LHCN-M2 (cell line): ENCODE results near the gene ACSS3. TPM values are rescaled to one million over a fixed set of nuclear protein-coding genes. Genes with fewer than 3 reads are reported as not detected.
"Not testable (repeated sequence)": the region's sequence is repeated elsewhere in the genome, so short reads cannot be mapped to it uniquely, and the experiment has no call there.

Experiments
- DNase-seq: peaks from one replicate; pipeline ENCODE4 v3.0.0-alpha.2; 2012; ENCODE audit warnings: low read depth
- total RNA-seq: library from RNA; depleted of rRNA; stranded (reverse); fragments of >200 nt; gene quantifications from 2 replicates; pipeline ENCODE4 v1.2.3, GENCODE V29; 2014

Gene ACSS3
- total RNA-seq, 1 experiment from 2014 or later, result 6.8 TPM

DNA sequence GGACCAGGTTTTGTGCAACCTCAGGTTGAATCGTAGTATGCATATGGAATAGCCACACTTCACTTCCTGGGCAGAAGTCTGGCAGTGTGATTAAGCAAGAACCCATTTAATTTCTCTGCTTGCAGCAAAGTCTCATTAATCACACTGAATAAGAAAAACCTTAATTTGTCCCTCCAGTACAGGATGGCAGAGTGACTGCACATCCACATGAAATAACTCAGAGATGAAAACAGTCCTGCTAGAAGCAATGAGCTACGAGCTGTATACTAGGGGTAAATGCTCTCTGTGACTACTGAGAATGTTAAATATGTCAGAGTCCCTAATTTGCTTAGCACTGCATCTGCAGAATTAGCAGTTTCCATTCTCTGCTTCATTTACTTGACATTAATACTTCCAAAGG lies 88.9 kb downstream of the ACSS3 start:
- no peak for DNase-seq

DNA sequence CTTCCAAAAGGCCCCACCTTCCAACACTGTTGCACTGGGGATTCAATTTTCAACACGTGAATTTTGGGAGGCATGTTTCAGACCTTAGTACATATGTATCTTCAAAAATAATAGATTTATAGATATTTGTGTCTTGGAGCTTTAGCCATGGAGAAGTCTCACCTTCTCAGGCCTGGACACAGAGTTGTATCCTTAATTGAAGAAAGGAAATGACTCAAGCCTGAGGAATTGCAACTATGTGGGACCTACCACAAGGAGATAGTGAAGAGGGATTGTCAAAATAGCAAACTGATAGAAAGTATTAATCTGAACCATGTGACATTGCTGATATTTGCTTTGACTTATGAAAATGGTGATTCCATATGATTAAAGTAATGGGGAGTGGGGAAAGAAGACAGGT lies 89.8 kb downstream of the ACSS3 start:
- peak; percentile 35 for DNase-seq

DNA sequence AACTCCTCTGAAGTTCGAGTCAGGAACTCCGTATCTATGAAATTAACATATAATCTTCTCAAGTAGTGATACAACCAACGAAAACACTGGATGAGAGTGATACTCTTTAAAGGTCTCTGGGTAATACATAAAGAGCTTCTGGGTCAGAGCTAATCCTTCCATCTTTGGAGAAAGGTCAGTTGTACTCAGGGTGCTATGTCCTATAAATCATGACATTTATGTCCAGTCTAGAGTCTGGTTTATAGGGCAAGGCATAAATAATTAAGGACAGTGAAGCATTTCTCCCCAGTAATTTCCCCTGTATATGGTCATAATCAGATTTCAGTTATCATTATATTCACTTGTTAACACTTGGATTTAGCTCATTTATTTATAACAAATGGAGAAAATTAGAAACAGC lies 90.6 kb downstream of the ACSS3 start:
- no peak for DNase-seq

DNA sequence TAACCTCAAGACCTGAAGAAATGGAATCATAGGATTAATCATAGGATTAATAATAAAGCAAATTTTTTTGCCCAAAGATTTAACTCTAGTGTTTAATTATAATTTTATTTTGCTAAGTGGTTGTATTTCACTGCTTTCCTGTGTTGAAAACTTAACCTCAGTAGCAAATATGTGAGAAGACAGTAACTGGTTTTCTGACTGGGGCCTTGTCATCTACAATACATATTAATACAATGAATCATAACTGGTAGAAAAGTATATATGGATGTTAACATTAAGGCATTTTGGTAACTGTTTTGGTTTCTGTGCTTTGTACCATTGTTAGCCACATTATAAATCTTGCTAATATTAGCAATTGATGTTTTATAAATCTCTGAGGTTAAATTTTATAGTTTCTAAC lies 92.2 kb downstream of the ACSS3 start:
- DNase-seq, result peak; percentile 35

GRCh38 chr12:81172851-81173250 lies 95.0 kb downstream of the ACSS3 start:
- no peak for DNase-seq

DNA sequence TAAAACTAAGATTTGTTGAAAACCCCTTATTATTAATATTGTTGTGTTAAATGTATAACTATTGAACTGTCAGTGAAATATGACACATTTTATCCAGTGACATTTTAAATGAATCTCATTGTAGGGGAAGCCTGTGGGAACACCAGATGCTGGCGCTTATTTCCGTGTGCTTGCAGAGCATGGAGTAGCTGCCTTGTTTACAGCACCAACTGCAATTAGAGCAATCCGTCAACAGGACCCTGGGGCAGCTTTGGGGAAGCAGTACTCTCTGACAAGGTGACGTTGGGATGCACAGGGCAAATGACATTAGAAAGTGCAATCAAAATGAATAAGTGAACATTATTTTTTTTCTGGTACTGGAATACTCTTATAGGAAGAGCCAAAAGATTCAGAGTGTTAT lies 96.8 kb downstream of the ACSS3 start:
- no peak for DNase-seq

DNA sequence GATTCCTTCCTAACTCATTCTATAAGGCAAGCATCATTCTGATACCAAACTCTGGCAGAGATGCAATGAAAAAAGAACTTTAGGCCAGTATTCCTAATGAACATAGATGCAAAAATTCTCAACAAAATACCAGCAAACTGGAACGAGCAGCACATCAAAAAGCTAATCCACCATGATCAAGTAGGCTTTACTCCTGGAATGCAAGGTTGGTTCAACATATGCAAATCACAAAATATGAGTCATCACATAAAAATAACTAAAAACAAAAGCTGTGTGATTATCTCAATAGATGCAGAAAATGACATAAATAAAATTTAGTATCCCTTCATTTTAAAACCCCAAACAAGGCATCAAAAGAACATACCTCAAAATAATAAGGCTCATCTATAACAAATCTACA lies 98.9 kb downstream of the ACSS3 start:
- DNase-seq, result peak; percentile 19

DNA sequence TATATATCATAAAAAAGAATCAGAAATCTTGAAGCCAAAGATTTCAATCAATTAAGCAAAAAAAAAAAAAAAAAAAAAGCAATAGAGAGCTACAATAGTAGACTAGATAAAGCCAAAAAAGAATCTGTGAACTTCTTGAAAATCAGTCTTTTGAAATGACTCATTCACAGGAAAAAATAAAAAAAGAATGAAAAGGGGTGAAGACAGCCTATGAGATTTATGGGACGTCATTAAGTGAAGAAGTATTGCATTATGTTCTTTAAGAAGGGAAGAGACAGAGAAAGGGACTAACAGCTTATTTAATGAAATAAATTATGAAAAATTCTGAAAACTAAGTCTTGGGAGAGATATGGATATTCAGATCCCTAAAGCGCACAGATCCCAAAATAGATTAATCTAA lies 103.8 kb downstream of the ACSS3 start:
- DNase-seq, result no peak

DNA sequence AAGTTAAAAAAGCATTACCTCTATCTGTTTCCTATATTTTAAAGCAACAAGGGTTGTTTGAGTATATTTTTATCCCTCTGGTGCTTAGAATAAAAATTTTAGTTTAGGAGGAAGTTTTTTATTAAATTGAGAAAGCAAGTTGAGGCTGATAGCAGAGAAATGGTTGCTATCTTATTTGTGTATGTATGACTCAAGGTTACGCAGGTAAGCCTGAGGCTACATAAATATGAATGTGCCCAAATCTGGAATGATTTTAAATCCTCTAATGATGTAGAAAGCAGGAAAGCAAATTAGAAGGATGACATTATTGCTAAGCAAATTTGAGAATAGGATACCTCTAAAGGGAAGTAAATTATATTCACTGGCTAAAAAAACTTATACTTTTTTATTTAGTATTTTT lies 109.8 kb downstream of the ACSS3 start:
- DNase-seq, result no peak

DNA sequence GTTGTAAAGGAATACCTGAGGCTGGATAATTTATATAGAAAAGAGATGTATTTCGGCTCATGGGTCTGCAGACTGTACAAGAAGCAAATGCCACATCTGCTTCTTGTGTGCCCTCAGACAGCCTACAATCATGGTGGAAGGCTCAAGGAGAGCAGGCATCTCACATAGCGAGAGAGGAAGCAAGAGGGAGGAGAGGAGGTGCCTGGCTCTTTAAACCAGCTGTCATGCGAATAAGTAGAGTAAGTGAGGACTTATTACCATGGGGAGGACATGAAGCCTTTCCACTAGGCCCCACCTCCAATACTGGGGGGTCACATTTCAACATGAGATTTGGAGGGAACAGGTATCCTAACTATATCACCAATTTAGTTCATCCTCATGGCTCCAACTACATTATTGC lies 118.7 kb downstream of the ACSS3 start:
- no peak for DNase-seq

GRCh38 chr12:81200561-81200960 lies 122.7 kb downstream of the ACSS3 start:
- DNase-seq, result not testable (repeated sequence)

- no peak for DNase-seq
Observed at GRCh38 chr12:81203671-81204204, 125.9 kb downstream of the ACSS3 start.

GRCh38 chr12:81205416-81205815 lies 127.5 kb downstream of the ACSS3 start:
- no peak for DNase-seq

DNA sequence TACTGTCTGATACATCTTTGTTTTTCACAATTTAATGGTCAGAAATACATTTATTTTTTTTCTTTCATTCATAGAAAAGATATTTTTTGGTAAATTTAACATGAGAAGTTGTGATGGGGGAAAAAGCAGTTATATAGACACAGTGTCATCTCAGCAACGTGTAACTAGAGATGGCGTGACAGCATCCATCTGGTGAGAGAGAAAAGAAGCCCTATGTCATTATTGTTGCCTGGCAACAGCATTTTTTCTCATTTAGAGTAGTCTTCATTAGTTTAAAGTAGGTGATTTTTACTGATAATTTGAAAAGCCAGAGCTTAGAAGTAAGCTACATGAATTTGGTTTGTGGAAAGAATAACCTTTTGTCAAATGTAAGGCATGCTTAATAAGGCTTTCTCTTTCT lies 128.6 kb downstream of the ACSS3 start:
- no peak for DNase-seq

DNA sequence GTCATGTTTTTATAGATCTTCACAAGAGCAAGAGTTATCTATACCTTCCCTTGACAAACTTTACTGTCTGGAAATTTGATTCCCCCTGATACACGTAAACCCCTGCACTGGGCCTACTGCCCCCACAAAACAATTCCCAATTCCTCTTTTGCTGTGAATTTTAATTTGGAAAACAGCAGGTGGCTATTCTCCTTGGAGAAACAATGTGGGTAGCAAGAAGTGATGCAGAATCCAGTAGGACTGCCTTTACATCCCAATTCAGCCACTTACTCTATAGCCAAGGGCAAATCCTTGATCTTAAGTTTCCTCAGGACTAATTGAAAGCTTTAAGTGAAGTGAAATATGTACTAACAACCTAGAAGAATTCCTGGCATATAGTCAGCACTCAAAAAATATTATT lies 129.3 kb downstream of the ACSS3 start:
- no peak for DNase-seq

- DNase-seq, result no peak
Observed at GRCh38 chr12:81207664-81208063, 129.8 kb downstream of the ACSS3 start.

DNA sequence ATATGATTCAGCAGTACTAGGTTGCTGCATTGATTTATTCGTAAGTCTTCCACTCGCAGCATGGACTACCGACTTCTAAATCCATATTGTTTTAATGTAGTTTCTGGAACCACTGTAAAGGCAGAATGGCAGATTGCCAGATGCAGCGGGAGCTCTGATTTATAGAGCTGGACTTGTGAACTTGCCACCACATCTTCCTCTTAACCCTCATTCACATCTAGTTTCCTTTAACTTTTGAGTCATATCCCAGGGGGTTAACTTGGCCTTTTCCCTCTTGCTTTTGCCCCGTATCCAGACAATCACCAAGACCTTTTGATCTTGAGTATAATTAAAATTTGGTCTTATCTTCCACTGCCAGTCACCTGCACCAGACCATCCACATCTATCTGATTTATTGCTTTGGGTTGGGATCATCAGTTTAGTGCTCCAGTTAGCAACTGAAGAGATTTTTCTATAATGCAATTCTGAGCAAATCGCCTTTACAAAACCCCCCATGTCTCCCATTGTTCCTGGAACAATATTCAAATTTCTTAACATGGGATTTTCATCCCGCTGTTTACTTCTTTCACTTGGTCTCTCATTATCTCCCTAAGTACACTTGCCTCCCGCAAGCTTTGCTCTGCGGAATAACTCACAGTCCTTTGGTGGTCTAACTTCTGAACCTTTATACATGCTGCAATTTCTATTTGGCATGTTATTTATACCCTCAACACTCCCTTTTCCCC lies 130.5 kb downstream of the ACSS3 start:
- DNase-seq, result peak; percentile 18

- peak; percentile 7 for DNase-seq
Observed at GRCh38 chr12:81209012-81209411, 131.1 kb downstream of the ACSS3 start.

DNA sequence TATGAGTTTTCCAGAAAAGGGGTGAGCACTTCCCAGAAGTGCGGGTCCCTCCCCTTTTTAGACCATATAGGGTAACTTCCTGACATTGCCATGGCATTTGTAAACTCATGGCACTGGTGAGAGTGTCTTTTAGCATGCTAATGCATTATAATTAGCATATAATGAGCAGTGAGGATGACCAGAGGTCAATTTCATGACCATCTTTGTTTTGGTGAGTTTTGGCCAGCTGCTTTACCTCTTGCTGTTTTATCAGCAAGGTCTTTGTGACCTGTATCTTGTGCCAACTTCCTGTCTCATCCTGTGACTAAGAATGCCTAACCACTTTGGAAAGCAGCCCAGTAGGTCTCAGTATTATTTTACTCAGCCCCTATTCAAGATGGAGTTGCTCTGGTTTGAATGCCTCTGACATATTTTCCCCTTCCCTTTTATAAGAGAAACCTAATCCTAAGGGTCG lies 131.9 kb downstream of the ACSS3 start:
- DNase-seq, result peak; percentile 87

- DNase-seq, result no peak
Observed at GRCh38 chr12:81211306-81211705, 133.4 kb downstream of the ACSS3 start.

DNA sequence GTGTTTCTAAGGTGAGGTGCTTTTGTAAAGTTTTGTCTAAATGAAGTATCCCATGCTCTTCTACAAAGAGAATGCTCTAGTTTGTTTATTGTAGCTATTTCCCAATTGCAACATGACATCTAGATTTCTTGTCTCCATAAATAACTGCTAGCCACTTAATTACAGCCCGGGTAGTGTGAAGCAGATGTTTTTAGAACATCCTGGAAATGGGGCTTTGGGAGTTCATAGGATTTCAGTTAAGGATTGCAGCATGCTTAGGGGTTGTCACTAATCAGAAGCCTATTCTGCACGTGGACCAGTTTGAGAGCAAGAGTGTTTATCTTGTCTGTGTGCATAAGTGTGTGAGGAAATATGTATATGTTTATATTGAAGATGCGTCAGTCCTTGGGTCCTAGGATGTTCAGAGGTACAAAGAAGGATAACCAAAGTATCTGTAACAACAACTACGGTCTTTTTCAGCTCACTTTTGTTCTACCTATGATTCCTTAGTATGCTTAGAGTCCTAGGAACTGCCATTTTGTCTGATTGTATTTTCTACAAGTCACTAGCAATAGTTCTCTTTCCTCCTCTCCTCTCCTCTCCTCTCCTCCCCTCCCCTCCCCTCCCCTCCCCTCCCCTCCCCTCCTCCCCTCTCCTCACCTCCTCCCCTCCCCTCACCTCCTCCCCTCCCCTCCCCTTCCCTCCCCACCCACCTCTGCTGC lies 135.3 kb downstream of the ACSS3 start:
- DNase-seq, result no peak

DNA sequence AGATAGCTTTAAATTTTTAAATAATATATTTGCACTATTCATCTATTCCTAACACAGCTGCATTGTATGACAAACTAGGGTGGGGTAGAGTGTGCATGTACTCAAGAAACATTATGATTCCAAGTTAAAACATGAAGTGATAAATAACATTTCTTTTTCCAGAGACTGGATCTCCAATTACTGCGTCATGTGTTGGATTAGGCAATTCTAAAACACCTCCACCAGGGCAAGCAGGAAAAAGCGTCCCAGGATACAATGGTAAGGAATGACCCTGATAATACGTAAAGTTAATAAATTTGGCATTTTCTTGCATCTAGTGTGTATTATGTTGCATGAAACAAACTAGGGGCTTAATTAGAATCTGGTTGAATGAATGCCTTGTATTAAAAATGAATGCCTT lies 138.9 kb downstream of the ACSS3 start:
- DNase-seq, result no peak

DNA sequence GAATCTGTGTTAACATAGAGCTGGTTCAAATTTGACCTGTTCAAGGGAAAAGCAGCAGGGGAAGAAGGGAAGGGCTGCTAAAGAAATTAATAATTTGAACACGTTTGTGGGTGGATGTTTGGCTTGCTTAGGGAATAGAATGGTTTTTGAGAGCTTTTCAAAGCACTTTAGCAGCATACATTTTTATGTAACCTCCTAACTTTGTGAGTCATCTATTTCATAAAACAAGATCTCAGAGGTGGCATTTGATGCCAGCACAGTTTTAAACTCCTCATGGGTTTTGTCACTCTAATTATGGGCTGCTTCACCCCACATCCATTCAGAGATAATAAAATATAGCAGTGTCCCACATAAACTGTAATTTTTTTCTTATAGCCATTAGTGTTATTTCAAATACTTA lies 143.8 kb downstream of the ACSS3 start:
- no peak for DNase-seq
